Upper lobe of right lung (tissue), 1 donor: ENCODE results near the gene ABCB11. TPM values are rescaled to one million over a fixed set of nuclear protein-coding genes. Genes with fewer than 3 reads are reported as not detected.

Experiments
- ATAC-seq: fragments of 200-7000 bp; cut with Tn5 transposase; one replicate; pipeline ENCODE4 v1.9.1; 2020; ENCODE audit warnings: mild to moderate bottlenecking, moderate library complexity
- DNase-seq: peaks from one replicate; pipeline ENCODE4 v3.0.0-alpha.2; 2020
- H3K27ac ChIP-seq: fragments of 200-600 bp; one replicate; pipeline ENCODE4 v1.8.0; 2022
- H3K27me3 ChIP-seq: fragments of 200-600 bp; one replicate; pipeline ENCODE4 v1.8.0; 2022; ENCODE audit warnings: mild to moderate bottlenecking
- H3K36me3 ChIP-seq: fragments of 200-600 bp; one replicate; pipeline ENCODE4 v1.8.0; 2022
- H3K4me1 ChIP-seq: fragments of 200-600 bp; one replicate; pipeline ENCODE4 v1.8.0; 2022
- H3K4me3 ChIP-seq: fragments of 200-600 bp; one replicate; pipeline ENCODE4 v1.8.0; 2022; ENCODE audit warnings: mild to moderate bottlenecking
- H3K9me3 ChIP-seq: fragments of 200-600 bp; one replicate; pipeline ENCODE4 v1.8.0; 2022
- CTCF ChIP-seq: fragments of 200-600 bp; IDR thresholded peaks from one replicate; pipeline ENCODE4 v1.8.0; 2022; ENCODE audit warnings: antibody characterized with exemption
- intact Hi-C: fragments of 100-400 bp; cut with DNase I; formaldehyde crosslinking; loops from one replicate; pipeline ENCODE4 v1.11.0; 2022
- total RNA-seq: library from RNA; stranded (reverse); fragmentation: NEBNext Ultra II Directional; extraction: Animal tissue kit (Norgen Biotek cat#: 25700); gene quantifications from one replicate; pipeline ENCODE4 v1.2.1, GENCODE V29; 2021
- donor health status: DM: no; HTN: yes; CAD: no; lungs with severe emphysema.

The ABCB11 gene
- total RNA-seq, 1 donor from 2014 or later, result 0.06 TPM

- Histone ChIP-seq H3K4me3 (no peak overlapping the region), H3K9me3 (no peaks in the 10 kb centered on the region), H3K27ac (no peak overlapping the region), H3K4me1 (no peaks in the 10 kb centered on the region), H3K27me3 (peaks cover 6% of the 10 kb centered on the region), H3K36me3 (no peaks in the 10 kb centered on the region)
- ATAC-seq, result no peak
- intact Hi-C loops, result no loop called here
- no peak for TF ChIP-seq CTCF
- no peak for DNase-seq
Observed at GRCh38 chr2:168945508-168945907, 85.6 kb downstream of the ABCB11 start.

GRCh38 chr2:168944065-168944464 is 87.1 kb downstream of the ABCB11 start:
- Histone ChIP-seq H3K27me3 (peaks cover 6% of the 10 kb centered on the region), H3K9me3 (no peaks in the 10 kb centered on the region), H3K4me1 (no peaks in the 10 kb centered on the region), H3K27ac (no peak overlapping the region), H3K4me3 (no peak overlapping the region), H3K36me3 (no peaks in the 10 kb centered on the region)
- DNase-seq (no peak), ATAC-seq (no peak)
- intact Hi-C loops, result no loop called here
- TF ChIP-seq CTCF, result no peak

GRCh38 chr2:168941297-168941696 is 89.8 kb downstream of the ABCB11 start:
- Histone ChIP-seq H3K27me3 (peaks cover 6% of the 10 kb centered on the region), H3K27ac (no peak overlapping the region), H3K4me1 (no peaks in the 10 kb centered on the region), H3K9me3 (no peaks in the 10 kb centered on the region), H3K36me3 (no peaks in the 10 kb centered on the region), H3K4me3 (no peak overlapping the region)
- ATAC-seq (no peak), DNase-seq (no peak)
- TF ChIP-seq CTCF, result no peak
- intact Hi-C loops, result no loop called here

GRCh38 chr2:168939918-168940317 is 91.2 kb downstream of the ABCB11 start:
- no peak for ATAC-seq
- Histone ChIP-seq H3K9me3 (no peaks in the 10 kb centered on the region), H3K27me3 (peaks cover 6% of the 10 kb centered on the region), H3K27ac (no peak overlapping the region), H3K36me3 (no peaks in the 10 kb centered on the region), H3K4me3 (no peak overlapping the region), H3K4me1 (no peaks in the 10 kb centered on the region)
- intact Hi-C loops, result no loop called here
- no peak for TF ChIP-seq CTCF
- no peak for DNase-seq

- ATAC-seq, result no peak
Observed at GRCh38 chr2:168939061-168939460, 92.1 kb downstream of the ABCB11 start.

More at GRCh38 chr2:168939061-168939460, 92.1 kb downstream of the ABCB11 start:
- no peak overlapping the region for H3K4me3 ChIP-seq
- no peak overlapping the region for H3K27ac ChIP-seq
- H3K9me3 ChIP-seq, result no peaks in the 10 kb centered on the region
- H3K27me3 ChIP-seq, result no peaks in the 10 kb centered on the region
- no peaks in the 10 kb centered on the region for H3K4me1 ChIP-seq
- no peaks in the 10 kb centered on the region for H3K36me3 ChIP-seq
- no peak for DNase-seq
- intact Hi-C loops, result no loop called here
- TF ChIP-seq CTCF, result no peak
